Activated CD4-positive, alpha-beta T cell treated with anti-CD3 and anti-CD28 coated beads, Interleukin-2, amount 10 ng/mL, durations not matched to agents 24 days and 14 days (primary cell): Measurements from ENCODE around the gene CAMK1D. TPM values are rescaled to one million over a fixed set of nuclear protein-coding genes. Genes with fewer than 3 reads are reported as not detected.
"Not testable (repeated sequence)": the region's sequence is repeated elsewhere in the genome, so short reads cannot be mapped to it uniquely, and the experiment has no call there.

Experiments
- DNase-seq: peaks from one replicate; pipeline ENCODE4 v3.0.0; 2022
- H3K27ac Mint-ChIP-seq: one replicate; pipeline ENCODE4 v1.8.0; 2022; ENCODE audit warnings: mild to moderate bottlenecking, mixed read lengths
- H3K27me3 Mint-ChIP-seq: one replicate; pipeline ENCODE4 v1.8.0; 2022; ENCODE audit warnings: mixed read lengths
- H3K36me3 Mint-ChIP-seq: one replicate; pipeline ENCODE4 v1.8.0; 2022; ENCODE audit warnings: low read depth, mild to moderate bottlenecking, mixed read lengths
- H3K4me1 Mint-ChIP-seq: one replicate; pipeline ENCODE4 v1.8.0; 2021; ENCODE audit warnings: mixed read lengths
- H3K4me3 Mint-ChIP-seq: one replicate; pipeline ENCODE4 v1.8.0; 2022; ENCODE audit warnings: mild to moderate bottlenecking, moderate library complexity, mixed read lengths
- H3K9me3 Mint-ChIP-seq: one replicate; pipeline ENCODE4 v1.8.0; 2021; ENCODE audit warnings: mixed read lengths
- intact Hi-C: fragments of 100-400 bp; cut with micrococcal nuclease; formaldehyde crosslinking; loops from one replicate; pipeline ENCODE4 v1.15.1; 2023
- total RNA-seq: library from RNA; stranded (reverse); gene quantifications from 2 replicates; pipeline ENCODE4 v1.2.3, GENCODE V29; 2022

The CAMK1D gene
- total RNA-seq, 1 donor from 2014 or later: 5.6 TPM

DNA sequence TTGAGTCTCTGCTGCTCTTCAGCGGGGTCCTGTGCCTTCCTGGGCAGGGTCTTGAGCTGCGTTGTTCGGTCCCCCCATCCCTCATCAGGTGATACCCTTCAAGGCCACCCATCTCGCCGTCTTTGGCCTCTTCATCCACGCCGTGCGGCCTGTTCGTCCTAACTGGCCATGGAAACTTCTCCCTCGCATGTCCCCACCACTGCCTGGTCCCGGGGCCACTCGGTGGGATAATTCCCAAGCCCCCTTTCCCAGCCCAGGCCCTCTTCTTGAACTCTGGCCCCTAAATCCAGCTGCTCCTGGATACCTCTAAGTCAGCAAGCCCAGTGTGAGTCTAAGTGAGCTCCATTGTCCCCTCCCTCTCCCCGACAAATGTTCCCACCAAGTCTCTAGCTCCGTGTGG, 74.5 kb downstream of the CAMK1D start:
- intact Hi-C loops: no loop called here
- peaks cover 10% of the 10 kb centered on the region for H3K4me1 Mint-ChIP-seq
- no peak overlapping the region for H3K27ac Mint-ChIP-seq
- no peak for DNase-seq
- H3K4me3 Mint-ChIP-seq: no peak overlapping the region
- no peaks in the 10 kb centered on the region for H3K36me3 Mint-ChIP-seq
- H3K27me3 Mint-ChIP-seq: no peaks in the 10 kb centered on the region
- H3K9me3 Mint-ChIP-seq: no peaks in the 10 kb centered on the region

DNA sequence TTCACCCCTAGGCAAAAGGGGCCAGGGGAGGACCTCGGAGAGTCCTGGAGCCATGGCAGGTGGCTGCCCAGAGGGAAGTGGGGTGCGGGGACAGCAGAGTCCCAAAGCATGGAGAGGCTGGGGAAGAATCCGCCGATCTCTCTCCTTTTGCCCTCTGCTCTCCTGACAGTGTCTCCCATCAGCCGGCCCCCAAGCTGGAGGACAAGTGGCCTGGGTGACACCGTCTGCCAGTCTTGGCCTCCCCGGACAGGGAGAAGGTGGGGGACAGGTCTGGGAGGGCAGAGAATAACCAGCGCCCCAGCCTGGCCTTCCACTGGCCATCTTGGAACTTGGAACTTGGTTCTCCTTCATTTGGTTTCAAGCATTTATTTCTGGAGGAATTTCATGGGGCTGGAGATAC, 77.9 kb downstream of the CAMK1D start:
- Mint-ChIP-seq H3K27me3 (peaks cover 8% of the 10 kb centered on the region), H3K9me3 (no peaks in the 10 kb centered on the region), H3K4me3 (no peak overlapping the region), H3K36me3 (no peaks in the 10 kb centered on the region), H3K27ac (no peak overlapping the region), H3K4me1 (no peaks in the 10 kb centered on the region)
- no peak for DNase-seq
- intact Hi-C loops: no loop called here

DNA sequence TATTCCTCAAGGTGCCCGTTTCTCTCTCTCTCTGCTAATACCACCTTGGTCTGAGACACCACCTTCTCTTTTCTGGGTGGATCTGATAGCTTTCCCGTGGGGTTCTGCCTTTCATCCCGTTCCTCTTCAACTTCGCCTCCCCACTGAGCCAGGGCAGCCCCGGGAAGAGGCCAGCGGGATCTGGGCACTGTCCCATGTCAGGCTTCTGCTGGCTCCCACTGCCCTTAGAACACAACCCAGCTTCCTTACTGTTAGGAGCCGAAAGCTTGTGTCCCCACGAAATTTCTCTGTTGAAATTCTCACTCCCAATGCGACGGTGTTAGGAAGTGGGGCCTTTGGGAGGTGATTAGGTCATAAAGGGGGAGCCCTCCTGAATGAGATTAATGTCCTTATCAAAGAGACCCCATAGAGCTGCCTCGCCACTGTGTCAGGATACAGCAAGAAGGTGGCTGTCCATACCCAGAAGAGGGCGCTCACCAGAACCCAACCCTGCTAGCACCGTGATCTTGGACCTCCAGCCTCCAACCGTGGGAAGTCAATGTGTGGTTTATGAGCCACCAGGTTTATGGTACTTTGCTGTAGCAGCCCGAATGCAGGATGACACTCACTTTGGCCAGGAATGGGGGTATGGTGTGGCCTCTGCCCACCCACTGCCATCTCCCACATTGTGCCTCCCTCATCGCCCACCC, 79.2 kb downstream of the CAMK1D start:
- Mint-ChIP-seq H3K4me1 (no peaks in the 10 kb centered on the region), H3K27me3 (peaks cover 10% of the 10 kb centered on the region), H3K4me3 (no peak overlapping the region), H3K9me3 (no peaks in the 10 kb centered on the region), H3K27ac (no peak overlapping the region), H3K36me3 (no peaks in the 10 kb centered on the region)
- intact Hi-C loops: no loop called here
- DNase-seq: no peak

DNA sequence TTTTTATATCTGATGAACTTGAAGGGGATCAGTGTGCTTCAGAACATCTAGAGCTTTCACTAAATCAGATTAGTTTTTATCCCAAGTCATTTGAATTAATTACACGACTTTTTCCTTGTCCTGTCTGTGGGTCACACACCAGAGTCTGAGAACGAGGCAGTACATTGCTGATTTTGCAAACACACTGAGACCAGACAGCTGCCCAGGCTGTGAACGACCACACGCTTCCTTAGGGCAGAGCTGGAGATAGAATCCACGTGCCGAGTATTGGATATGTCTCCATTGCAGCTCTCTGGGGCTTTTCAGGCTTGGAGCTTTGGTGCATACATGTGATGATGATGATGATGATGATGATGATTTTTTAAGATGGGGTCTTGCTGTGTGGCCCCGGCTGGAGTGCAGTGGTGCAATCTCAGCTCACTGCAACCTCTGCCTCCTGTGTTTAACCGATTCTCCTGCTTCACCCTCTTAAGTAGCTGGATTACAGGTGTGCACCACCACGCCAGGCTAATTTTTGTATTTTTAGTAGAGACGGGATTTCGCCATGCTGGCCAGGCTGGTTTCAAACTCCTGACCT, 81.1 kb downstream of the CAMK1D start:
- DNase-seq: no peak
- no peaks in the 10 kb centered on the region for H3K9me3 Mint-ChIP-seq
- H3K4me3 Mint-ChIP-seq: no peak overlapping the region
- no peaks in the 10 kb centered on the region for H3K4me1 Mint-ChIP-seq
- intact Hi-C loops: no loop called here
- H3K27ac Mint-ChIP-seq: no peak overlapping the region
- H3K27me3 Mint-ChIP-seq: peaks cover 10% of the 10 kb centered on the region
- no peaks in the 10 kb centered on the region for H3K36me3 Mint-ChIP-seq

DNA sequence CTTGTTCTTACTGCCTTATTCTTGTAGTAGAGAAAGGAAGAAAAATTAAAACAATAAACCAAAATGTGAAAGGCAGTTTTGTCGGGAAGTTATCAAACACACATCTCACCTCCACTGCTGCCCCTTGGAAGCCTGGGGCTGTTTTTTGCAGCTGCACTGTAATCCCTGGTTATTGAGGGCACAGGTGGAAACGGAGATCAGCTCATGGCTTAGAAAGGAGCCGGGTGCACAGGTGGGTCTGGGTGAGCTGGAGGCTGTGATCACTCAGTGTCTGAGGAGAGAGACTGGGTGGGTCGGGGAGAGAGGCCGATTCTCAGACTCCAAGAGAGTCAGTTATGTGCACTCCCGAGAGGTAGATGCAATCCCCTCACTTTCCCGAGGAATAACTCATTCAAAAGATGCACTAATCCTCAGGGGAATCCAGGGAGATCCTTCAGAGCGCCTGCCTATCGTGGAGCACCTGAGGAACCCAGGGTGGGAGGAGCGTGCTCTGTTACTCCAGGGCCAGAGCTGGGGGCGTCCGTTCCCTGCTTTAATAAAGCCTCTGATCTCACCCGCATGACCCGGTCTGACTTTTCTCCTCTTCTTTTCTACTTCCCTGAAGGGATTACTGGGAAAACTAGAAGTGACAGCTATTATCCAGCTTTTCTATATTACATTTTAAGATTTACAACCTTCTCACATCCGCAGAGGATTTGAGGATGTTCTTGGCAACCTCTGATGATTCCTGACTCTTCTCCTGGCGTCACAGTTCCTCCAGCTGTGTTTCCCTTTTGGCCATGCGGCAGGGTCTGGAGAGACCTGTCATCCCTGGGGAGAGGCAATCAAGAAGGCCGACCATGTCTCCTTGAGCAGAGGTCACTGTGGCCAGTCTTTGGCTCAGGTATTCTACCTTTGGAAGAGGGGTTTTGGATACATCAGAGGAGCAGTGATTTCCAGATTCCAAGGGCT, 82.1 kb downstream of the CAMK1D start:
- intact Hi-C loops: no loop called here
- Mint-ChIP-seq H3K9me3 (no peaks in the 10 kb centered on the region), H3K4me1 (no peaks in the 10 kb centered on the region), H3K36me3 (no peaks in the 10 kb centered on the region), H3K27me3 (peaks cover 10% of the 10 kb centered on the region), H3K27ac (no peak overlapping the region), H3K4me3 (no peak overlapping the region)
- no peak for DNase-seq

DNA sequence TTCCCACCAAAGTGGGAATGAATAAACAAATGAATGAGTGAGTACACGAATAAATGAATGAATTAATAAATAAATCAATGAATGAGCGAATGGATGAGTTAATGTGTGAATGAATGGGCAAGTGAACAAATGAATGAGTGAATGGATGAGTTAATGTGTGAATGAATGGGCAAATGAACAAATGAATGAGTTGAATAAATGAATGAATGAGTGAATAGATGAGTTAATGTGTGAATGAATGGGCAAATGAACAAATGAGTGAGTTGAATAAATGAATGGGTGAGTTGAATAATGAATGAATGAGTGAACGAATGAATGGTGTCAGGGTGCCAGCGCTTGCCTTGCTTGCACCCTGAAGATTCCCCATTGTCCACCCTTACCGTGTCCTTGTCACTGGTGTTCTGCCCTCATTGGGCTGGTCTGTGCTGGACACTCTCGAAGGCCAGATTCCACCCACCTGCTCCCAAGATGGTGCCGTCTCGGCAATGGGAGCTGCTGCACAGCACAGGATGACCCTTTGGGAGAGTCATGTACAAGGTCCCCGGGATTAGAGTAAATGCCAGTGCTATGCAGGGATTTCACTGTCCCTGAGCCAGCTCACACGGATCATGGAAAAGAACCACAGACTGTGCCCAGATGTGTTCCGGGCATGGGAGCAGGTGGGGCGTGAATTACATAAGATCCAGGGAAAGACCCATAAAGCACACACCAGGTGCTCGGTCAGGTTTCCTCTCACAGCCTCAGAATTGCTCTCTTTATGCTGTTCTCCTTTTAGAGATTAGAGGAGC, 83.2 kb downstream of the CAMK1D start:
- H3K27ac Mint-ChIP-seq: no peak overlapping the region
- intact Hi-C loops: no loop called here
- no peaks in the 10 kb centered on the region for H3K4me1 Mint-ChIP-seq
- peaks cover 13% of the 10 kb centered on the region for H3K27me3 Mint-ChIP-seq
- no peaks in the 10 kb centered on the region for H3K36me3 Mint-ChIP-seq
- DNase-seq: no peak
- peaks cover 2% of the 10 kb centered on the region for H3K9me3 Mint-ChIP-seq
- no peak overlapping the region for H3K4me3 Mint-ChIP-seq

DNA sequence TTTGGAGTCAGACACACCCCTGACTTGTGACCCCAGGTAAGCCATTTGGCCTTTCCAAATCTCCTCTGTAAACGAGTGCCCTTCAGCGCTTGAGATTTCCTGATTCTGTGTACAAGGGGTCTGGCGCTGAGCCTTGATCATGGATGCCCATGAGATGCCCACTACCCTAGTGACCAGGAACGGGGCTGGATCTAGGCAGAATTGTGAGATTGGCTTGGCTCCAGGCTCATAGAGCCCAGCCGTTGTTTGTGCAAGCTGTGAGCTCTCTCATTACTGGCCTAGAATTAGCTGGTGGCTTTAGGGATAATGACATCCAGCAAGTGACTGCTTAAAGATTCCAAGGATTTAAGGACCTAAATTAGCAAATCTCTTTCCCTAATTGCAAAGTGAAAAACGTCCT, 84.9 kb downstream of the CAMK1D start:
- Mint-ChIP-seq H3K4me3 (no peak overlapping the region), H3K27me3 (peaks cover 17% of the 10 kb centered on the region)

DNA sequence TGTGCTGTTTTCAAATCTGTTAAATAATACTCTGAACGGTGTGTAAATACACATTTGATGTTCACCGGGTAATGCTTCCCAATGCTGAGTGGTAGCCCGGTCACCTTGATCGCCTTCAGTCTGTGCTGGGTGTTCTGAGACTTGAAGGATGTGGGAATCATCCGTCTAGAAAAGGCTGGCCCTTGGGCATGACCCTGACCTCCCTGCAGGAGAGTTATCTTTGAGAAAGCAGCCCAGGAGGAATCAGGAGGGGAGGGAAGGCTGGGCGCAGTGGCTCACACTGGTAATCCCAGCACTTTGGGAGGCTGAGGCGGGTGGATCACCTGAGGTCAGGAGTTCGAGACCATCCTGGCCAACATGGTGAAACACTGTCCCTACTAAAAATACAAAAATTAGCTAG, 85.3 kb downstream of the CAMK1D start:
- Mint-ChIP-seq H3K27me3 (peaks cover 17% of the 10 kb centered on the region), H3K9me3 (peaks cover 13% of the 10 kb centered on the region)
- H3K27ac Mint-ChIP-seq, H3K4me1 Mint-ChIP-seq, DNase-seq, H3K36me3 Mint-ChIP-seq, H3K4me3 Mint-ChIP-seq, intact Hi-C loops: not testable (repeated sequence)

More for the DNA sequence above, 84.9 kb downstream of the CAMK1D start:
- H3K27ac Mint-ChIP-seq: no peak overlapping the region
- intact Hi-C loops: no loop called here
- DNase-seq: no peak
- peaks cover 9% of the 10 kb centered on the region for H3K9me3 Mint-ChIP-seq
- H3K4me1 Mint-ChIP-seq: peaks cover 2% of the 10 kb centered on the region
- no peaks in the 10 kb centered on the region for H3K36me3 Mint-ChIP-seq

DNA sequence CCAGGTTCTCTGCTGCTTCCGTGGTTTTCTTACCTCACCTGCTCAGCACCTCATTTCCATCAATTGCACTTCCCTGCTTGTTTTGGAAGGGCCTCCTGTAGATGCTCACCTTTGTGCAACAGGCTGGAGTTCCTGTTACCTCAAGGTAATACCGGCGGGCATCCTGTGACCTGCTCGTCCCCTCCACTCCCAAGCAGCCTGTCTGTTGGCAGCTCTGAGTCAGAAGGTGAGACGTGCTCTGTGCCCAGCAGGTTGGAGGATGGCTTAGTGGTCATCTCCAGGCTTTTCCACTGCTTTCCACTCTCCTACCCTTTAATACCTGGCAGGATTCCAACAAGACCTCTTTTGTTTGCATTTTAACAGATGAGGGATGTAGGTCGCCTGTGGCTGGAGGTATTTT, 86.0 kb downstream of the CAMK1D start:
- peaks cover 5% of the 10 kb centered on the region for H3K36me3 Mint-ChIP-seq
- H3K9me3 Mint-ChIP-seq: peaks cover 14% of the 10 kb centered on the region
- H3K27me3 Mint-ChIP-seq: peaks cover 16% of the 10 kb centered on the region
- peaks cover 4% of the 10 kb centered on the region for H3K4me1 Mint-ChIP-seq
- intact Hi-C loops: no loop called here
- no peak for DNase-seq
- no peak overlapping the region for H3K27ac Mint-ChIP-seq
- H3K4me3 Mint-ChIP-seq: no peak overlapping the region

DNA sequence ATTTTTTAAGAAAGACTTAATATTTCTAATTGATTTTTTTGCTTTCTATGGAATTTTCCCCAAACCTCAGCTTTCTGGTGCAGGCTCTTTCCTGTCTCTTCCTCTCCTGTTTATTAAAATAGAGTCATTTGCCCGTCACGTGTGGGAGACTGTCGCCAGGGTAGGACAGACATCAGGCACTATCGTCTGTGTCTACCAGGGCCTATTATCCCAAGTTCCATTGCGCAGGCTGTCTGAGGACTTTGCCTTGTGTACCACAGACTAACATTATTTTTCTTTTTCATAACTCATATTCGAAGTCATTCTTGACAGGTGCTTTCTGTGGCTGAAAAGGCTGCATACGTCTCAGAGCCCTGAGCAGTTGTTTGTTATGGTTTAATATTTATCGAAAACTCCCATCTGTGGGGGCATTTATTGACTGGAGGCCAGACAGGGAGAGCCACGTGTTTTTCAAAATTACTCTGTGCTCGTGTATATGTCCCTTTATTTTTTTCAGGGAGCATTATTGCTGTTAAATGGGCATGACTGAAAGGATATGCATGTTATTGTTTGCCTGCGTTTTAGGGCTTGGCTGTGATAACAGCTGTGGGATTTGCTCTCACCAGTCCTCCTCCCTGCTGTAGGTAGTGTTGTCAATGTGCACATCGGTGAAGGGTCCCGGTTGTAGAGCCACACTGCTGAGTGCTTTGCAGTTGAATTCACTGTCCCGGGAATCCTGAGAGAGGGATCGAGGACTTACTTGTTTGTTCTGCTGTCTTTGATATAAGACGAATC, 89.8 kb downstream of the CAMK1D start:
- no peak overlapping the region for H3K4me3 Mint-ChIP-seq
- DNase-seq: no peak
- intact Hi-C loops: no loop called here
- peaks cover 18% of the 10 kb centered on the region for H3K9me3 Mint-ChIP-seq
- H3K27me3 Mint-ChIP-seq: peaks cover 12% of the 10 kb centered on the region
- H3K36me3 Mint-ChIP-seq: peaks cover 5% of the 10 kb centered on the region
- peaks cover 4% of the 10 kb centered on the region for H3K4me1 Mint-ChIP-seq
- no peak overlapping the region for H3K27ac Mint-ChIP-seq

DNA sequence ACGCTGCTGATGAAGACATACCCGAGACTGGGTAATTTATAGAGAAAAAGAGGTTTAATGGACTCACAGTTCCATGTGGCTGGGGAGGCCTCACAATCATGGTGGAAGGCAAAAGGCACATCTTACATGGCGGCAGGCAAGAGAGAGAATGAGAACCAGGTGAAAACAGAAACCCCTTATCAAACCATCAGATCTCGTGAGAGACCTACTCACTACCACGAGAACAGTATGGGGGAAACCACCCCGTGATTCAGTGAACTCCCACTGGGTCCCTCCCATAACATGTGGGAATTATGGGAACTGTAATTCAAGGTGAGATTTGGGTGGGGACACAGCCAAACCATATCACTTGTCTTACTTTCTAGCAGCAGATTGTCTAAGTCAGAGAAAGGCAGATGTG, 90.4 kb downstream of the CAMK1D start:
- H3K36me3 Mint-ChIP-seq, H3K4me3 Mint-ChIP-seq, DNase-seq, H3K4me1 Mint-ChIP-seq, H3K27ac Mint-ChIP-seq, intact Hi-C loops: not testable (repeated sequence)
- peaks cover 12% of the 10 kb centered on the region for H3K27me3 Mint-ChIP-seq
- peaks cover 18% of the 10 kb centered on the region for H3K9me3 Mint-ChIP-seq

DNA sequence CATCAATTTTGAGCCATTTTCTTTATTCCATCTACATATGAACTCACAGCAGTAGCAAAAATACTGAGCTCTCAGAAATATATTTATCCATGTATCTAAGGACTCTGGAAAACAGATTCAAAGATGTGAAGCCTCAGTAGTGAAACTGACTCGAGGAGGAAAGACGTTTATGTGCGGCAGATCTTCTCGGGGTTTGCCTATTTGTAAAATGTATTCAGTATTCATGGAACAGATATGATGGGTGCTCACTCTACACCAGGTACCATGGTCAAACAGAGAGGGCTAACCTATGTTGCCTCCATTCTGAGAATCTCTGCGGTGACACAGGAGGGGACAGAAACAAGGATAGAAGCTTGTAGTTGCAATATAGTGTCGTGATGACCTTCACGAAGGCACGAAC, 93.7 kb downstream of the CAMK1D start:
- H3K27me3 Mint-ChIP-seq: peaks cover 18% of the 10 kb centered on the region
- no peak overlapping the region for H3K4me3 Mint-ChIP-seq
- H3K27ac Mint-ChIP-seq: no peak overlapping the region
- no peak for DNase-seq
- intact Hi-C loops: no loop called here
- peaks cover 14% of the 10 kb centered on the region for H3K9me3 Mint-ChIP-seq
- peaks cover 5% of the 10 kb centered on the region for H3K36me3 Mint-ChIP-seq
- peaks cover 16% of the 10 kb centered on the region for H3K4me1 Mint-ChIP-seq
